HG02798 (cell line): ENCODE results near the gene WWC1.
"Not testable (repeated sequence)": the region's sequence is repeated elsewhere in the genome, so short reads cannot be mapped to it uniquely, and the experiment has no call there.

Source experiments
- ATAC-seq: cut with Tn5 transposase; IDR thresholded peaks from one replicate; pipeline ENCODE4 v1.9.1; 2021; ENCODE audit warnings: mild to moderate bottlenecking; ENCODE audit not compliant: unreplicated experiment, poor library complexity

Gene WWC1

GRCh38 chr5:168285696-168286095 lies 5.7 kb upstream of the WWC1 start:
- no peak for ATAC-seq

GRCh38 chr5:168286386-168286785 lies 5.1 kb upstream of the WWC1 start:
- ATAC-seq: no peak

- not testable (repeated sequence) for ATAC-seq
These were observed 4.6 kb upstream of the WWC1 start for GRCh38 chr5:168286863-168287262.

GRCh38 chr5:168287362-168287761 lies 4.1 kb upstream of the WWC1 start:
- ATAC-seq: no peak

- ATAC-seq: no peak
These were observed 2.8 kb upstream of the WWC1 start for GRCh38 chr5:168288349-168289245.

- no peak for ATAC-seq
These were observed 523 bp upstream of the WWC1 start for GRCh38 chr5:168290902-168291341.

- ATAC-seq: peak; percentile 32
These were observed 730 bp downstream of the WWC1 start for GRCh38 chr5:168291964-168292785.

- ATAC-seq: no peak
These were observed 1.6 kb downstream of the WWC1 start for GRCh38 chr5:168292786-168293696.

GRCh38 chr5:168295574-168296201 lies 4.2 kb downstream of the WWC1 start:
- no peak for ATAC-seq

- no peak for ATAC-seq
These were observed 5.2 kb downstream of the WWC1 start for GRCh38 chr5:168296682-168297081.

- ATAC-seq: no peak
These were observed 7.5 kb downstream of the WWC1 start for GRCh38 chr5:168298949-168299348.

GRCh38 chr5:168299372-168299771 lies 7.9 kb downstream of the WWC1 start:
- no peak for ATAC-seq

GRCh38 chr5:168300326-168301182 lies 9.1 kb downstream of the WWC1 start:
- no peak for ATAC-seq

GRCh38 chr5:168301593-168302390 lies 10.3 kb downstream of the WWC1 start:
- no peak for ATAC-seq

- no peak for ATAC-seq
These were observed 11.3 kb downstream of the WWC1 start for GRCh38 chr5:168302785-168303184.

- no peak for ATAC-seq
These were observed 12.1 kb downstream of the WWC1 start for GRCh38 chr5:168303393-168304025.

- ATAC-seq: no peak
These were observed 12.9 kb downstream of the WWC1 start for GRCh38 chr5:168304349-168304748.

- ATAC-seq: no peak
These were observed 13.8 kb downstream of the WWC1 start for GRCh38 chr5:168305281-168305680.
